ENCODE measurements around the gene CEP72. TPM values are rescaled to one million over a fixed set of nuclear protein-coding genes. Genes with fewer than 3 reads are reported as not detected.

CEP72 gene
- total and polyA plus RNA-seq, 4 donors: 1.3 to 5.9 (median 2.6) TPM

DNA sequence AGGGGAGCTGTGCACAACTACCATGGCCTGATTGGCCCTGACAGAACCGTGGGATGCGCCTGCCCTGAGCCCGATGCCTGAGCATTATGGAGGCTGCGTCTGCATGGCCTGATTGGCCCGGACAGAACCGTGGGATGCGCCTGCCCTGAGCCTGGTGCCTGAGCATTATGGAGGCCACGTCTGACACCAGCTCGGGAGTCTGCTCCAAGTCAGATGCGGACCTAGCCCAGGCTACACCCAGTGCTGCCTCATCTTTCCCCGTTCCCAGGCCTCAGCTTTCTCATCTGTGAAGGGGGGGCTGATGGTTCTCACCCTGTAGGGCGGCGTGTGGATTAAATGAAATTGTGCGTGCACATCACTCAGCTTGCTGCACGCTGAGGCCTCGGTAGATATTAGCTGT, 7.3 kb downstream of the CEP72 start (continued):
- TF ChIP-seq GABPA (IDR thresholded peaks at IDR 0.05 in 1 of 2, conservative IDR thresholded peaks at IDR 0.05 in 1 of 2): no peak
- TF ChIP-seq SP1 (IDR thresholded peaks at IDR 0.05): no peak

DNA sequence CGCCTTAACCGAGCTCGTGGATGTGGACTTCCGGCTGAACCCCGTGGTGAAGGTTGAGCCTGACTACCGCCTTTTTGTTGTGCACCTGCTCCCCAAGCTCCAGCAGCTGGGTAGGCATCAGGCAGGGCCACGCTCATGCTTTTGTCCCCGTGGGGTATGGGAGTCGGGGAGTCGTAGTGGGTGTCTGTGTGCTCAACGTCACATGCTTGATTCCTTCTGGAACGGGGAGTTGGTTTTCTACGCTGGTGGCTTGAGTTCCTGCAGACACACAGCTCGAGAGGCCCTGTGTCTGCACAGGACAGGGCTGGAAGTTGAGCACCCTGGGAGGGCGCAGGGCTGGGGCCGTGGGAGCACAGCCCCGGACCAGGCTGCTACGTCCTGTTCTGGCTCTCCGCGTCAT, 8.0 kb downstream of the CEP72 start:
- Histone ChIP-seq H3K36me3 (ENCODE audit: control insufficient read depth in 4 of 4, insufficient read depth in 3 of 4, low read depth in 1 of 4, low read length in 3 of 4) (peaks cover 12 to 32% (median 15%) of the 10 kb centered on the region in 4 donors), H3K27ac (ENCODE audit: low read depth in 1 of 2, low read length in 2 of 2) (no peak overlapping the region), H3K9me3 (ENCODE audit: control insufficient read depth in 4 of 4, low read length in 3 of 4) (no peaks in the 10 kb centered on the region), H3K9ac (ENCODE audit: low read depth in 1 of 2, low read length in 2 of 2) (no peak overlapping the region), H3K27me3 (ENCODE audit: control insufficient read depth in 4 of 4, insufficient read depth in 4 of 4, low read length in 3 of 4) (no peaks in the 10 kb centered on the region), H3K4me1 (ENCODE audit: control insufficient read depth in 4 of 4, insufficient read depth in 4 of 4, low read length in 3 of 4) (peaks cover 0 to 5% (median 0%) of the 10 kb centered on the region in 4 donors), H3K4me3 (ENCODE audit: low read depth in 1 of 3, low read length in 3 of 3) (no peak overlapping the region)
- TF ChIP-seq, protein P1, sequence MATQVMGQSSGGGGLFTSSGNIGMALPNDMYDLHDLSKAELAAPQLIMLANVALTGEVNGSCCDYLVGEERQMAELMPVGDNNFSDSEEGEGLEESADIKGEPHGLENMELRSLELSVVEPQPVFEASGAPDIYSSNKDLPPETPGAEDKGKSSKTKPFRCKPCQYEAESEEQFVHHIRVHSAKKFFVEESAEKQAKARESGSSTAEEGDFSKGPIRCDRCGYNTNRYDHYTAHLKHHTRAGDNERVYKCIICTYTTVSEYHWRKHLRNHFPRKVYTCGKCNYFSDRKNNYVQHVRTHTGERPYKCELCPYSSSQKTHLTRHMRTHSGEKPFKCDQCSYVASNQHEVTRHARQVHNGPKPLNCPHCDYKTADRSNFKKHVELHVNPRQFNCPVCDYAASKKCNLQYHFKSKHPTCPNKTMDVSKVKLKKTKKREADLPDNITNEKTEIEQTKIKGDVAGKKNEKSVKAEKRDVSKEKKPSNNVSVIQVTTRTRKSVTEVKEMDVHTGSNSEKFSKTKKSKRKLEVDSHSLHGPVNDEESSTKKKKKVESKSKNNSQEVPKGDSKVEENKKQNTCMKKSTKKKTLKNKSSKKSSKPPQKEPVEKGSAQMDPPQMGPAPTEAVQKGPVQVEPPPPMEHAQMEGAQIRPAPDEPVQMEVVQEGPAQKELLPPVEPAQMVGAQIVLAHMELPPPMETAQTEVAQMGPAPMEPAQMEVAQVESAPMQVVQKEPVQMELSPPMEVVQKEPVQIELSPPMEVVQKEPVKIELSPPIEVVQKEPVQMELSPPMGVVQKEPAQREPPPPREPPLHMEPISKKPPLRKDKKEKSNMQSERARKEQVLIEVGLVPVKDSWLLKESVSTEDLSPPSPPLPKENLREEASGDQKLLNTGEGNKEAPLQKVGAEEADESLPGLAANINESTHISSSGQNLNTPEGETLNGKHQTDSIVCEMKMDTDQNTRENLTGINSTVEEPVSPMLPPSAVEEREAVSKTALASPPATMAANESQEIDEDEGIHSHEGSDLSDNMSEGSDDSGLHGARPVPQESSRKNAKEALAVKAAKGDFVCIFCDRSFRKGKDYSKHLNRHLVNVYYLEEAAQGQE (IDR thresholded peaks at IDR 0.05): no peak
- no peak for DNase-seq (ENCODE audit: low spot score)
- WGBS: 98% methylated on average over 20 of the region's 20 CpGs

DNA sequence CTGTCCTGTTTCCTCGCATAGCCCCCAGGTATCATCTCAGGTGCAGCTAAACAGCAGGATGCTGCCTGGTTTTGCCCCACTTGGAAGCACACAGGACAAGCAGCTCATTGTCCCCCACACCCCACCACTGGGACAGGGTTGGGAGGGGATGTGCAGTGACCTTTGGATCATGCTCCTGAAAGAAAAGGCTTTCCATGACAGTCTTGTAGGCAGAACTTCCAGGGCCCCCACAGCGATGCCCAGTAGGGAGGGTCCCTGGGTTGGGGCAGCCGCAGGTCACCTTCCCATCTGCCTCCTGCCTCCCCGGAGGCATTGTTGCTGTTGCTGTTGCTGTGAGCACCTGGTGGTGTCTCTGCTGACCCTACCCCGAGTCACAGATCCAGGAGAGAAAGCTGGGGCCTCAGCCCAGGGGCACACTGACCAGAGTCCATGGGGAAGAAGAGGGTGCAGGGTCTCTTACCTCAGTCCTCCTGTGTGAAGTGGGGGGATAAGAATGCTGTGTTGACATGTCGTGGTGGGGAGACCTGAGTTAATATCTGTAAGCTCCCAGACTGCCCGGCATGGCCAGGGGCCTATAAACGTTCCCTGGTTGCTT, 8.5 kb downstream of the CEP72 start:
- Histone ChIP-seq H3K4me3 (ENCODE audit: low read depth in 1 of 3, low read length in 3 of 3) (no peak overlapping the region), H3K4me1 (ENCODE audit: control insufficient read depth in 4 of 4, insufficient read depth in 4 of 4, low read length in 3 of 4) (peaks cover 0 to 5% (median 0%) of the 10 kb centered on the region in 4 donors), H3K36me3 (ENCODE audit: control insufficient read depth in 4 of 4, insufficient read depth in 3 of 4, low read depth in 1 of 4, low read length in 3 of 4) (peaks cover 12 to 36% (median 15%) of the 10 kb centered on the region in 4 donors), H3K27me3 (ENCODE audit: control insufficient read depth in 4 of 4, insufficient read depth in 4 of 4, low read length in 3 of 4) (no peaks in the 10 kb centered on the region), H3K9me3 (ENCODE audit: control insufficient read depth in 4 of 4, low read length in 3 of 4) (no peaks in the 10 kb centered on the region), H3K9ac (ENCODE audit: low read depth in 1 of 2, low read length in 2 of 2) (no peak overlapping the region), H3K27ac (ENCODE audit: low read depth in 1 of 2, low read length in 2 of 2) (no peak overlapping the region)
- 97% methylated on average over 8 of the region's 8 CpGs for WGBS
- no peak for DNase-seq (ENCODE audit: low spot score)
- TF ChIP-seq TAF1 (conservative IDR thresholded peaks at IDR 0.05) (no peak), RAD21 (IDR thresholded peaks at IDR 0.05) (no peak), HNF4A (conservative IDR thresholded peaks at IDR 0.05) (no peak), HNF4G (IDR thresholded peaks at IDR 0.05) (no peak), FOXA2 (IDR thresholded peaks at IDR 0.05) (no peak), NR2F2 (IDR thresholded peaks at IDR 0.05) (no peak), YY1 (IDR thresholded peaks at IDR 0.05) (no peak), GABPA (IDR thresholded peaks at IDR 0.05 in 1 of 2, conservative IDR thresholded peaks at IDR 0.05 in 1 of 2) (no peak), RXRA (IDR thresholded peaks at IDR 0.05) (no peak), SP1 (IDR thresholded peaks at IDR 0.05) (no peak)
- TF ChIP-seq, protein P2, sequence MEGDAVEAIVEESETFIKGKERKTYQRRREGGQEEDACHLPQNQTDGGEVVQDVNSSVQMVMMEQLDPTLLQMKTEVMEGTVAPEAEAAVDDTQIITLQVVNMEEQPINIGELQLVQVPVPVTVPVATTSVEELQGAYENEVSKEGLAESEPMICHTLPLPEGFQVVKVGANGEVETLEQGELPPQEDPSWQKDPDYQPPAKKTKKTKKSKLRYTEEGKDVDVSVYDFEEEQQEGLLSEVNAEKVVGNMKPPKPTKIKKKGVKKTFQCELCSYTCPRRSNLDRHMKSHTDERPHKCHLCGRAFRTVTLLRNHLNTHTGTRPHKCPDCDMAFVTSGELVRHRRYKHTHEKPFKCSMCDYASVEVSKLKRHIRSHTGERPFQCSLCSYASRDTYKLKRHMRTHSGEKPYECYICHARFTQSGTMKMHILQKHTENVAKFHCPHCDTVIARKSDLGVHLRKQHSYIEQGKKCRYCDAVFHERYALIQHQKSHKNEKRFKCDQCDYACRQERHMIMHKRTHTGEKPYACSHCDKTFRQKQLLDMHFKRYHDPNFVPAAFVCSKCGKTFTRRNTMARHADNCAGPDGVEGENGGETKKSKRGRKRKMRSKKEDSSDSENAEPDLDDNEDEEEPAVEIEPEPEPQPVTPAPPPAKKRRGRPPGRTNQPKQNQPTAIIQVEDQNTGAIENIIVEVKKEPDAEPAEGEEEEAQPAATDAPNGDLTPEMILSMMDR (IDR thresholded peaks at IDR 0.05; ENCODE audit: low read depth, low read length, missing input control): no peak
- TF ChIP-seq, protein P1 (IDR thresholded peaks at IDR 0.05): no peak
- TF ChIP-seq, protein P3, sequence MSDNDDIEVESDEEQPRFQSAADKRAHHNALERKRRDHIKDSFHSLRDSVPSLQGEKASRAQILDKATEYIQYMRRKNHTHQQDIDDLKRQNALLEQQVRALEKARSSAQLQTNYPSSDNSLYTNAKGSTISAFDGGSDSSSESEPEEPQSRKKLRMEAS (IDR thresholded peaks at IDR 0.05): no peak
- TF ChIP-seq, protein P4, sequence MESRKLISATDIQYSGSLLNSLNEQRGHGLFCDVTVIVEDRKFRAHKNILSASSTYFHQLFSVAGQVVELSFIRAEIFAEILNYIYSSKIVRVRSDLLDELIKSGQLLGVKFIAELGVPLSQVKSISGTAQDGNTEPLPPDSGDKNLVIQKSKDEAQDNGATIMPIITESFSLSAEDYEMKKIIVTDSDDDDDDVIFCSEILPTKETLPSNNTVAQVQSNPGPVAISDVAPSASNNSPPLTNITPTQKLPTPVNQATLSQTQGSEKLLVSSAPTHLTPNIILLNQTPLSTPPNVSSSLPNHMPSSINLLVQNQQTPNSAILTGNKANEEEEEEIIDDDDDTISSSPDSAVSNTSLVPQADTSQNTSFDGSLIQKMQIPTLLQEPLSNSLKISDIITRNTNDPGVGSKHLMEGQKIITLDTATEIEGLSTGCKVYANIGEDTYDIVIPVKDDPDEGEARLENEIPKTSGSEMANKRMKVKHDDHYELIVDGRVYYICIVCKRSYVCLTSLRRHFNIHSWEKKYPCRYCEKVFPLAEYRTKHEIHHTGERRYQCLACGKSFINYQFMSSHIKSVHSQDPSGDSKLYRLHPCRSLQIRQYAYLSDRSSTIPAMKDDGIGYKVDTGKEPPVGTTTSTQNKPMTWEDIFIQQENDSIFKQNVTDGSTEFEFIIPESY (IDR thresholded peaks at IDR 0.05): no peak
